MM.1S (cell line): ENCODE results near the gene SHC4.

Experiments used
- CTCF ChIP-seq: fragments of 300-600 bp; sonication (generic); IDR thresholded peaks from 2 replicates; pipeline ENCODE4 v1.5.1; 2016; ENCODE audit warnings: antibody characterized with exemption, low read length, mixed read lengths
- EZH2phosphoT487 ChIP-seq: fragments of 300-600 bp; sonication (generic); IDR thresholded peaks from 2 replicates; pipeline ENCODE4 v1.6.1; 2018; ENCODE audit warnings: antibody characterized with exemption, low read length

- TF ChIP-seq CTCF: no peak
- TF ChIP-seq EZH2phosphoT487: no peak
These were observed 106.8 kb downstream of the SHC4 start for GRCh38 chr15:48856942-48857341.
